ENCODE results near the gene TMED1. TPM values are rescaled to one million over a fixed set of nuclear protein-coding genes. Genes with fewer than 3 reads are reported as not detected.
A peak's percentile ranks its signal among the peaks of the same experiment; 100 is the strongest.

Gene TMED1
- total RNA-seq, 1 donor from 2014 or later: 27.0 TPM

DNA sequence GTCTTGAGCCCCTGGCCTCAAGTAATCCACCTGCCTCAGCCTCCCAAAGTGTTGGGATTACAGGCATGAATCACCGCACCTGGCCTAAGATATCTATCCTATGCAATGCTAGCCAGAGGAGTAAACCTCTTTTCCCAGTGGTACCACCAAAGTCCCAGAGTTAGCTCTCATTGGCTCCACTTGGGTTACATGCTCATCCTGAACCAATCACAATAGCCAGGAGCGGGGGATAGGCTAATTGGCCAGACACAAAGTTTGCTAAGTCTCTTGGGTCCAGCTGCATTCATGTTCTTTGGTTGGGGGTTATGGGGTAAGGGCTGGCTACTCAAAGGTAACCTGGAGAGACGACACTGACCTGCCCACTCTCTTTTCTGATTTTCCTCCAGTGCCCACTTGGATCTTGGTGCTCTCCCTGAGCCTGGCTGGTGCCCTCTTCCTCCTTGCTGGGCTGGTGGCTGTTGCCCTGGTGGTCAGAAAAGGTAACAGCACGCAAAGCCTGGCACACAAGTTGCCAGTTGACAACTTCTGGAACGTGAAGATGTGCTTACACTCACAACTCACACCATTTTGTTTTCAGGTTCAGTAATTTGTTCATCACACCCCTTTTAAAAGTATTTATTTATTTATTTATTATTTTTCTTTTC, 20.0 kb upstream of the TMED1 start:
- DNase-seq (ENCODE audit: low read depth) (no peak), FAIRE-seq (no peak)
- H3K4me2 ChIP-seq (ENCODE audit: low read length): no peak overlapping the region
- Mint-ChIP-seq H3K27me3 (ENCODE audit: low read depth, unreplicated experiment) (peaks cover 3% of the 10 kb centered on the region), H3K9me3 (ENCODE audit: unreplicated experiment) (no peaks in the 10 kb centered on the region), H3K4me1 (ENCODE audit: low read depth, unreplicated experiment) (no peaks in the 10 kb centered on the region), H3K36me3 (ENCODE audit: low read depth, unreplicated experiment) (peaks cover 4% of the 10 kb centered on the region), H3K4me3 (ENCODE audit: unreplicated experiment) (no peak overlapping the region), H3K27ac (ENCODE audit: unreplicated experiment) (no peak overlapping the region)
- H3K9me3 ChIP-seq (ENCODE audit: insufficient read depth, low read depth, low read length): no peaks in the 10 kb centered on the region
- H3K27ac ChIP-seq (ENCODE audit: low read depth, low read length): no peak overlapping the region
- no peak overlapping the region for H2AFZ ChIP-seq (ENCODE audit: low read depth, low read length)
- no peak overlapping the region for H3K4me3 ChIP-seq (ENCODE audit: insufficient read depth, low read depth, low read length)
- no peaks in the 10 kb centered on the region for H3K36me3 ChIP-seq (ENCODE audit: insufficient read depth, low read length)
- no peaks in the 10 kb centered on the region for H3K79me2 ChIP-seq (ENCODE audit: insufficient read depth, low read length)
- no peaks in the 10 kb centered on the region for H3K27me3 ChIP-seq (ENCODE audit: insufficient read depth, low read length)
- no peak overlapping the region for H3K9ac ChIP-seq (ENCODE audit: low read length)
- H4K20me1 ChIP-seq (ENCODE audit: insufficient read depth, low read length): no peaks in the 10 kb centered on the region
- TF ChIP-seq, protein P1, sequence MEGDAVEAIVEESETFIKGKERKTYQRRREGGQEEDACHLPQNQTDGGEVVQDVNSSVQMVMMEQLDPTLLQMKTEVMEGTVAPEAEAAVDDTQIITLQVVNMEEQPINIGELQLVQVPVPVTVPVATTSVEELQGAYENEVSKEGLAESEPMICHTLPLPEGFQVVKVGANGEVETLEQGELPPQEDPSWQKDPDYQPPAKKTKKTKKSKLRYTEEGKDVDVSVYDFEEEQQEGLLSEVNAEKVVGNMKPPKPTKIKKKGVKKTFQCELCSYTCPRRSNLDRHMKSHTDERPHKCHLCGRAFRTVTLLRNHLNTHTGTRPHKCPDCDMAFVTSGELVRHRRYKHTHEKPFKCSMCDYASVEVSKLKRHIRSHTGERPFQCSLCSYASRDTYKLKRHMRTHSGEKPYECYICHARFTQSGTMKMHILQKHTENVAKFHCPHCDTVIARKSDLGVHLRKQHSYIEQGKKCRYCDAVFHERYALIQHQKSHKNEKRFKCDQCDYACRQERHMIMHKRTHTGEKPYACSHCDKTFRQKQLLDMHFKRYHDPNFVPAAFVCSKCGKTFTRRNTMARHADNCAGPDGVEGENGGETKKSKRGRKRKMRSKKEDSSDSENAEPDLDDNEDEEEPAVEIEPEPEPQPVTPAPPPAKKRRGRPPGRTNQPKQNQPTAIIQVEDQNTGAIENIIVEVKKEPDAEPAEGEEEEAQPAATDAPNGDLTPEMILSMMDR (IDR thresholded peaks at IDR 0.05; ENCODE audit: insufficient read depth, low read depth, low read length): peak; percentile 29
- no peak for TF ChIP-seq EZH2 (IDR thresholded peaks at IDR 0.05; ENCODE audit: insufficient read depth, low read length)
- H3K4me1 ChIP-seq (ENCODE audit: insufficient read depth, low read length): no peaks in the 10 kb centered on the region

GRCh38 chr19:10854350-10855089, 18.5 kb upstream of the TMED1 start:
- H3K27ac ChIP-seq (ENCODE audit: low read depth, low read length): no peak overlapping the region
- no peaks in the 10 kb centered on the region for H4K20me1 ChIP-seq (ENCODE audit: insufficient read depth, low read length)
- Mint-ChIP-seq H3K27me3 (ENCODE audit: low read depth, unreplicated experiment) (peaks cover 3% of the 10 kb centered on the region), H3K27ac (ENCODE audit: unreplicated experiment) (no peak overlapping the region), H3K9me3 (ENCODE audit: unreplicated experiment) (no peaks in the 10 kb centered on the region), H3K36me3 (ENCODE audit: low read depth, unreplicated experiment) (peaks cover 4% of the 10 kb centered on the region), H3K4me1 (ENCODE audit: low read depth, unreplicated experiment) (no peaks in the 10 kb centered on the region), H3K4me3 (ENCODE audit: unreplicated experiment) (no peak overlapping the region)
- H3K4me3 ChIP-seq (ENCODE audit: insufficient read depth, low read depth, low read length): no peak overlapping the region
- no peak for TF ChIP-seq EZH2 (IDR thresholded peaks at IDR 0.05; ENCODE audit: insufficient read depth, low read length)
- H3K4me1 ChIP-seq (ENCODE audit: insufficient read depth, low read length): no peaks in the 10 kb centered on the region
- H2AFZ ChIP-seq (ENCODE audit: low read depth, low read length): no peak overlapping the region
- FAIRE-seq: no peak
- H3K9ac ChIP-seq (ENCODE audit: low read length): no peak overlapping the region
- no peaks in the 10 kb centered on the region for H3K27me3 ChIP-seq (ENCODE audit: insufficient read depth, low read length)
- DNase-seq (ENCODE audit: low read depth): no peak
- H3K79me2 ChIP-seq (ENCODE audit: insufficient read depth, low read length): no peaks in the 10 kb centered on the region
- no peaks in the 10 kb centered on the region for H3K9me3 ChIP-seq (ENCODE audit: insufficient read depth, low read depth, low read length)
- H3K4me2 ChIP-seq (ENCODE audit: low read length): no peak overlapping the region
- no peaks in the 10 kb centered on the region for H3K36me3 ChIP-seq (ENCODE audit: insufficient read depth, low read length)

DNA sequence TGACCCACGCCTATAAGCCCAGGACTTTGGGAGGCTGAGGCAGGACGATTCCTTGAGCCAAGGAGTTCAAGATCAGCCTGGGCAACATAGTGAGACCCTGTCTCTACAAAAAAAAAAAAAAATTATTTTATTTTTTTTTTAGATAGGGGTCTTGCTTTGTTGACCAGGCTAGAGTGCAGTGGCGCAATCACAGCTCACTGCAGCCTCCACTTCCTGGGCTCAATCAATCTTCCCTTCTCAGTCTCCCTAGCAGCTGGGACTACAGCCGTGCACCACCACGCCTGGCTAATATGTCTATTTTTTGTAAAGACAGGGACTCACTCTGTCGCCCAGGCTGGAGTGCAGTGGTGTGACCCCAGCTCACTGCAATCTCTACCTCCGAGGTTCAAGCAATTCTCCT, 16.9 kb upstream of the TMED1 start:
- Histone ChIP-seq H3K4me1 (ENCODE audit: insufficient read depth, low read length) (no peaks in the 10 kb centered on the region), H4K20me1 (ENCODE audit: insufficient read depth, low read length) (no peaks in the 10 kb centered on the region), H3K4me3 (ENCODE audit: insufficient read depth, low read depth, low read length) (no peak overlapping the region), H3K36me3 (ENCODE audit: insufficient read depth, low read length) (no peaks in the 10 kb centered on the region), H3K9me3 (ENCODE audit: insufficient read depth, low read depth, low read length) (no peaks in the 10 kb centered on the region), H3K79me2 (ENCODE audit: insufficient read depth, low read length) (no peaks in the 10 kb centered on the region), H3K27ac (ENCODE audit: low read depth, low read length) (no peak overlapping the region), H2AFZ (ENCODE audit: low read depth, low read length) (no peak overlapping the region), H3K9ac (ENCODE audit: low read length) (no peak overlapping the region), H3K4me2 (ENCODE audit: low read length) (no peak overlapping the region), H3K27me3 (ENCODE audit: insufficient read depth, low read length) (no peaks in the 10 kb centered on the region)
- H3K4me3 Mint-ChIP-seq (ENCODE audit: unreplicated experiment): no peak overlapping the region
- peaks cover 6% of the 10 kb centered on the region for H3K27me3 Mint-ChIP-seq (ENCODE audit: low read depth, unreplicated experiment)
- DNase-seq (ENCODE audit: low read depth) (no peak), FAIRE-seq (no peak)
- TF ChIP-seq EZH2 (IDR thresholded peaks at IDR 0.05; ENCODE audit: insufficient read depth, low read length): no peak
- TF ChIP-seq, protein P1 (IDR thresholded peaks at IDR 0.05; ENCODE audit: insufficient read depth, low read depth, low read length): no peak
- H3K36me3 Mint-ChIP-seq (ENCODE audit: low read depth, unreplicated experiment): peaks cover 4% of the 10 kb centered on the region
- no peaks in the 10 kb centered on the region for H3K4me1 Mint-ChIP-seq (ENCODE audit: low read depth, unreplicated experiment)
- H3K9me3 Mint-ChIP-seq (ENCODE audit: unreplicated experiment): no peaks in the 10 kb centered on the region
- H3K27ac Mint-ChIP-seq (ENCODE audit: unreplicated experiment): no peak overlapping the region

Measured in astrocyte (in vitro differentiated cells and primary cell).